Heart right ventricle (tissue), 16 donors: ENCODE results near the gene ADGRE1. TPM values are rescaled to one million over a fixed set of nuclear protein-coding genes. Genes with fewer than 3 reads are reported as not detected.

Source experiments
- ATAC-seq, 8 donors: fragments of 200-7000 bp; cut with Tn5 transposase; one replicate each; pipeline ENCODE4 v1.9.1; 2020; ENCODE audit warnings: mild to moderate bottlenecking in 8 of 8, moderate library complexity in 8 of 8, moderate number of reproducible peaks in 1 of 8
- DNase-seq, 2 donors: peaks; one replicate each; pipeline ENCODE4 v3.0.0-alpha.2; 2020
- H3K27ac ChIP-seq, 10 donors: fragments of 200-600 bp; sonication (generic) in 2 of 10; one replicate each; pipeline versions ENCODE4 v1.5.0 to v1.8.0; 2020 to 2022; ENCODE audit warnings: mild to moderate bottlenecking in 3 of 10
- H3K27me3 ChIP-seq, 7 donors: fragments of 200-600 bp; one replicate each; pipeline ENCODE4 v1.8.0; 2021 to 2022; ENCODE audit warnings: mild to moderate bottlenecking in 2 of 7
- H3K36me3 ChIP-seq, 9 donors: fragments of 200-600 bp; sonication (generic) in 1 of 9; one replicate each; pipeline versions ENCODE4 v1.5.0 to v1.8.0; 2020 to 2022; ENCODE audit warnings: mild to moderate bottlenecking in 2 of 9
- H3K4me1 ChIP-seq, 9 donors: fragments of 200-600 bp; sonication (generic) in 1 of 9; one replicate each; pipeline versions ENCODE4 v1.5.0 to v1.8.0; 2020 to 2022; ENCODE audit warnings: mild to moderate bottlenecking in 4 of 9
- H3K4me3 ChIP-seq, 10 donors: fragments of 200-600 bp; sonication (generic) in 2 of 10; one replicate each; pipeline versions ENCODE4 v1.5.0 to v1.8.0; 2020 to 2022; ENCODE audit warnings: mild to moderate bottlenecking in 7 of 10, moderate library complexity in 2 of 10
- H3K9me3 ChIP-seq, 11 donors: fragments of 200-600 bp in 10 of 11; sonication (generic) in 2 of 11; one replicate each; pipeline versions ENCODE4 v1.5.0 to v1.8.0; 2013 to 2022; ENCODE audit warnings: mild to moderate bottlenecking in 2 of 11, control low read depth in 1 of 11, moderate library complexity in 1 of 11
- CTCF ChIP-seq, 9 donors: fragments of 200-600 bp; sonication (generic) in 2 of 9; IDR thresholded peaks; one replicate each; pipeline versions ENCODE4 v1.5.0 to v1.8.0; 2021 to 2022; ENCODE audit warnings: antibody characterized with exemption in 9 of 9, mild to moderate bottlenecking in 5 of 9, moderate library complexity in 1 of 9
- WGBS, 2 donors: extraction: QIAGEN DNeasy Blood & Tissue Kit; methylation state at CpG; one replicate each; pipeline ENCODE4 v1.1.7; 2013; ENCODE audit warnings: inconsistent platforms in 1 of 2; 5-methylcytosine and 5-hydroxymethylcytosine counted together
- intact Hi-C, 10 donors: fragments of 100-400 bp; cut with DNase I; formaldehyde crosslinking; loops; one replicate each; pipeline versions ENCODE4 v1.11.1 to v1.14.2; 2022
- polyA plus RNA-seq, 2 donors: library from polyadenylated mRNA; stranded (reverse); fragments of 200-250 nt; gene quantifications; one replicate each; pipeline ENCODE4 v1.2.3, GENCODE V29; 2013
- total RNA-seq, 10 donors: library from RNA; stranded (reverse); fragmentation: NEBNext Ultra II Directional in 3 of 10; extraction: Animal tissue kit (Norgen Biotek cat#: 25700) in 3 of 10; gene quantifications; one replicate each; pipeline versions ENCODE4 v1.2.1 to v1.2.4, GENCODE V29; 2021 to 2023
- donor health status: Arrhythmogenic right ventricular cardiomyopathy.
- donor health status: ischemic (EF 13 %, LVEDD 7.1; RV severe dilation, severe dysfunction).
- donor health status: healthy with polysubstance abuse.
- donor health status: DM: no; HTN: yes; CAD: no.
- donor health status: DM: no; HTN: no; CAD: no.
- donor health status: ischemic (EF 25% LVEDD 6.9; RV normal size, moderate dysfunction).
- donor health status: ischemic (EF 25% LVEDD 5.7; RV mildly dilated, moderate dysfunction).
- donor health status: healthy.
- donor health status: DM: yes; HTN: yes; CAD: no.
- donor health status: Ischemic cardiomyopathy.
- donor health status: ischemic (EF 35%, LVEDD 5.7; RV mildly dilated, moderate dysfunction).
- donor health status: nonischemic (EF 11% LVEDD 7.7; RV severe dilation, severe dysfunction).
- donor health status: DM: yes; HTN: yes; CAD: no.
- donor health status: PGD.
- donor health status: ischemic (EF 29% LVEDD 5.4; RV normal size, mild dysfunction).
- donor health status: nonischemic (EF 23%, LVEDD 6.1; RV moderate dilation, normal function).

Gene ADGRE1
- total and polyA plus RNA-seq, 12 donors = 0.09 to 4.8 (median 0.19) TPM; not detected in 3

GRCh38 chr19:6956573-6956972, 69.2 kb downstream of the ADGRE1 start:
- DNase-seq (no peak), ATAC-seq (no peak)
- Histone ChIP-seq H3K4me3 (no peak overlapping the region), H3K27me3 (peaks cover 0 to 11% (median 4%) of the 10 kb centered on the region in 7 donors), H3K27ac (no peak overlapping the region), H3K36me3 (no peaks in the 10 kb centered on the region), H3K9me3 (peaks cover 0 to 12% (median 0%) of the 10 kb centered on the region in 11 donors), H3K4me1 (peaks cover 0 to 4% (median 0%) of the 10 kb centered on the region in 9 donors)
- intact Hi-C loops = no loop called here
- no peak for TF ChIP-seq CTCF (IDR thresholded peaks at IDR 0.05)
- WGBS, 2 donors = 59 to 72% methylated on average over 1 of the region's 1 CpG

- Histone ChIP-seq H3K27ac (no peak overlapping the region), H3K4me3 (no peak overlapping the region), H3K27me3 (peaks cover 0 to 6% (median 0%) of the 10 kb centered on the region in 7 donors), H3K4me1 (peaks cover 0 to 4% (median 0%) of the 10 kb centered on the region in 9 donors), H3K36me3 (peaks cover 0 to 3% (median 0%) of the 10 kb centered on the region in 9 donors), H3K9me3 (peaks cover 0 to 12% (median 0%) of the 10 kb centered on the region in 11 donors)
- intact Hi-C loops = no loop called here
- TF ChIP-seq CTCF (IDR thresholded peaks at IDR 0.05) = no peak
- 60 to 64% methylated on average over 3 of the region's 3 CpGs for WGBS, 2 donors
- DNase-seq (no peak), ATAC-seq (no peak)
Measured at GRCh38 chr19:6958791-6959190, 71.4 kb downstream of the ADGRE1 start.

GRCh38 chr19:6963244-6963852, 76.0 kb downstream of the ADGRE1 start:
- WGBS, 2 donors = 72 to 74% methylated on average over 6 of the region's 6 CpGs
- H3K4me3 ChIP-seq = no peak overlapping the region
- no peak overlapping the region for H3K27ac ChIP-seq
- no peak for ATAC-seq
- peaks cover 0 to 7% (median 0%) of the 10 kb centered on the region in 9 donors for H3K4me1 ChIP-seq
- H3K36me3 ChIP-seq = peaks cover 0 to 3% (median 0%) of the 10 kb centered on the region in 9 donors
- DNase-seq = no peak
- H3K27me3 ChIP-seq = peaks cover 0 to 24% (median 3%) of the 10 kb centered on the region in 7 donors
- TF ChIP-seq CTCF (IDR thresholded peaks at IDR 0.05) = no peak
- intact Hi-C loops = no loop called here
- peaks cover 0 to 9% (median 0%) of the 10 kb centered on the region in 11 donors for H3K9me3 ChIP-seq

GRCh38 chr19:6963937-6964336, 76.6 kb downstream of the ADGRE1 start:
- peaks cover 0 to 4% (median 0%) of the 10 kb centered on the region in 9 donors for H3K4me1 ChIP-seq
- peaks cover 0 to 3% (median 0%) of the 10 kb centered on the region in 9 donors for H3K36me3 ChIP-seq
- peak in 6 of 9 donors; percentile 17 to 54 (median 26) for TF ChIP-seq CTCF (IDR thresholded peaks at IDR 0.05)
- H3K27me3 ChIP-seq = peaks cover 0 to 24% (median 3%) of the 10 kb centered on the region in 7 donors
- peaks cover 0 to 9% (median 0%) of the 10 kb centered on the region in 11 donors for H3K9me3 ChIP-seq
- ATAC-seq (no peak), DNase-seq (no peak)
- intact Hi-C loops = no loop called here
- 49 to 50% methylated on average over 4 of the region's 4 CpGs for WGBS, 2 donors
- no peak overlapping the region for H3K4me3 ChIP-seq
- no peak overlapping the region for H3K27ac ChIP-seq
